ENCODE measurements around the gene PPFIBP1. TPM values are rescaled to one million over a fixed set of nuclear protein-coding genes. Genes with fewer than 3 reads are reported as not detected.

Gene PPFIBP1
- total and polyA plus RNA-seq, 2 of the 4 experiments (the other 2 are of a cell fraction) = 30.4 to 72.2 TPM

GRCh38 chr12:27508736-27509431, 15.1 kb upstream of the PPFIBP1 start:
- TF ChIP-seq RFX5 (IDR thresholded peaks at IDR 0.05; ENCODE audit: low read depth, low read length) (no peak), MAFK (IDR thresholded peaks at IDR 0.05; ENCODE audit: low read depth, low read length) (no peak)
- BruUV-seq (replicated peaks) = no TSS peak
- no peak for ATAC-seq (ENCODE audit: low read depth)

More at GRCh38 chr12:27508736-27509431, 15.1 kb upstream of the PPFIBP1 start:
- H2BK15ac ChIP-seq (ENCODE audit: low read depth, low read length) = no peak overlapping the region
- no peak overlapping the region for H3K4me2 ChIP-seq (ENCODE audit: low read depth, low read length)
- H3K27me3 ChIP-seq (ENCODE audit: control insufficient read depth, insufficient read depth, low read length) = no peaks in the 10 kb centered on the region
- no peak overlapping the region for H3K27ac ChIP-seq (ENCODE audit: insufficient read depth, low read length)
- no peak overlapping the region for H4K91ac ChIP-seq (ENCODE audit: insufficient read depth, low read depth, low read length)
- H2AK9ac ChIP-seq (replicated peaks; ENCODE audit: low read depth, low read length, poor library complexity) = no peak overlapping the region
- H3K4me1 ChIP-seq (ENCODE audit: control insufficient read depth, insufficient read depth, low read length) = peaks cover 8% of the 10 kb centered on the region
- H3K4me3 ChIP-seq (ENCODE audit: insufficient read depth, low read depth, low read length) = no peak overlapping the region
- in situ Hi-C loops (cut with MboI; ENCODE audit: low sequenced_read_pairs) (no loop called here), dilution Hi-C loops (cut with HindIII; ENCODE audit: low sequenced_read_pairs, unreplicated experiment) (no loop called here), intact Hi-C loops (cut with micrococcal nuclease) (no loop called here)
- H4K20me1 ChIP-seq (ENCODE audit: insufficient read depth, low read length) = no peaks in the 10 kb centered on the region
- ChIA-PET POLR2A (ENCODE audit: unreplicated experiment) (no interaction called here), CTCF (no interaction called here)
- no peak overlapping the region for H3K23ac ChIP-seq (ENCODE audit: low read depth, low read length)
- no peak overlapping the region for H3K4ac ChIP-seq (ENCODE audit: low read depth, low read length)
- H2BK5ac ChIP-seq (ENCODE audit: low read depth, low read length, poor library complexity, severe bottlenecking) = no peak overlapping the region
- no peak overlapping the region for H4K5ac ChIP-seq (ENCODE audit: low read depth, low read length)
- H2BK120ac ChIP-seq (ENCODE audit: low read depth, low read length) = no peak overlapping the region
- no peak overlapping the region for H3K56ac ChIP-seq (ENCODE audit: extremely low read depth, insufficient read depth, low read length)
- DNase-seq = no peak
- H3K18ac ChIP-seq (ENCODE audit: low read depth, low read length) = no peak overlapping the region
- H3K9me1 ChIP-seq (ENCODE audit: insufficient read depth, low read length) = 0 out of 2 replicates have a peak, but pooled peaks cover 2% of the 10 kb centered on the region
- H2AK5ac ChIP-seq (ENCODE audit: low read depth, low read length) = no peak overlapping the region
- no peak overlapping the region for H4K8ac ChIP-seq (ENCODE audit: low read depth in 2 of 2, low read length in 2 of 2)
- H3K79me1 ChIP-seq (ENCODE audit: low read depth in 1 of 2, low read length in 2 of 2) = no peaks in the 10 kb centered on the region
- no peak overlapping the region for H2BK20ac ChIP-seq (ENCODE audit: low read depth, low read length)
- H2AFZ ChIP-seq (replicated peaks; ENCODE audit: low read length, poor library complexity) = no peak overlapping the region
- H3K14ac ChIP-seq (replicated peaks; ENCODE audit: low read depth, low read length) = no peak overlapping the region
- no peak overlapping the region for H3K9ac ChIP-seq (ENCODE audit: low read depth, low read length)
- peaks cover 2% of the 10 kb centered on the region; the same call in 1 of the 2 replicates for H3K9me3 ChIP-seq (ENCODE audit: control insufficient read depth, insufficient read depth, low read length)
- H3K36me3 ChIP-seq (ENCODE audit: control insufficient read depth, insufficient read depth, low read length) = no peaks in the 10 kb centered on the region
- 60% methylated on average over 1 of the region's 5 CpGs; no CpG with 5 or more reads in 1 of the 2 experiments for WGBS, 2 experiments (ENCODE audit: extremely low coverage in 2 of 2, insufficient read length in 1 of 2)

Measured in IMR-90 (cell line).